Endothelial cell of umbilical vein (primary cell): Measurements from ENCODE around the gene COMMD10. TPM values are rescaled to one million over a fixed set of nuclear protein-coding genes. Genes with fewer than 3 reads are reported as not detected.

Experiments used
- BruUV-seq: library from RNA; stranded (reverse); fragments of 400-500 nt; replicated peaks from 2 replicates; lab custom pipeline; 2021; lab: Mats Ljungman, UMichigan
- CTCF ChIA-PET: fragments of 300-600, 350-600 bp; sonication (Branson Sonifier 250); formaldehyde crosslinking; loops from one replicate; lab custom pipeline; 2021; ENCODE audit warnings: antibody characterized with exemption, inconsistent platforms; lab: Charles Lee
- POLR2A ChIA-PET: fragments of 300-600, 350-600 bp; sonication (Branson Sonifier 250); formaldehyde crosslinking; loops from one replicate; lab custom pipeline; 2021; ENCODE audit warnings: antibody characterized with exemption, inconsistent platforms; lab: Charles Lee
- DNase-seq: peaks from one replicate; pipeline ENCODE4 v3.0.0-alpha.2; 2011; ENCODE audit warnings: low read depth, low spot score
- FAIRE-seq: peaks from 2 replicates; lab custom pipeline; 2011; peaks lifted over from hg19 to GRCh38; lab: Jason Lieb, UNC
- H2AFZ ChIP-seq: 2 replicates; pipeline ENCODE4 v1.6.0; 2012; ENCODE audit warnings: low read depth, low read length, control low read depth, inconsistent platforms
- H3K27ac ChIP-seq: 2 replicates; pipeline ENCODE4 v1.5.1; 2011; ENCODE audit warnings: low read depth, mild to moderate bottlenecking, control low read depth, low read length, moderate library complexity; ENCODE audit not compliant: insufficient read depth
- H3K27me3 ChIP-seq, 2 experiments: 2 replicates each; pipeline versions ENCODE4 v1.6.0 to v1.6.1; 2011; ENCODE audit warnings: low read length in 2 of 2, mixed read lengths in 1 of 2; ENCODE audit not compliant: control insufficient read depth in 2 of 2, insufficient read depth in 2 of 2
- H3K36me3 ChIP-seq, 2 experiments: 2 replicates in 1 of 2; 3 replicates in 1 of 2; pipeline ENCODE4 v1.5.1; 2011; ENCODE audit warnings: low read length in 2 of 2, mild to moderate bottlenecking in 1 of 2, moderate library complexity in 1 of 2; ENCODE audit not compliant: control insufficient read depth in 2 of 2, insufficient read depth in 2 of 2; ENCODE audit errors: extremely low read depth in 1 of 2
- H3K4me1 ChIP-seq: 3 replicates; pipeline ENCODE4 v1.5.1; 2011; ENCODE audit warnings: mild to moderate bottlenecking, low read length; ENCODE audit not compliant: control insufficient read depth, insufficient read depth; ENCODE audit errors: extremely low read depth
- H3K4me2 ChIP-seq: 2 replicates; pipeline ENCODE4 v1.6.1; 2011; ENCODE audit warnings: low read length, control low read depth, mixed read lengths; ENCODE audit not compliant: insufficient read depth
- H3K4me3 ChIP-seq, 3 experiments: fragments of 200-600 bp in 1 of 3; sonication (generic), shearing (Covaris generic) in 1 of 3; replicated peaks in 1 of 3; 2 replicates each; pipeline ENCODE4 v1.5.1; 2011 to 2016; ENCODE audit warnings: control low read depth in 3 of 3, low read length in 3 of 3, mild to moderate bottlenecking in 2 of 3, inconsistent platforms in 1 of 3, low read depth in 1 of 3, moderate library complexity in 1 of 3; ENCODE audit not compliant: insufficient read depth in 1 of 3
- H3K79me2 ChIP-seq: 2 replicates; pipeline ENCODE4 v1.6.0; 2012; ENCODE audit warnings: low read length, inconsistent platforms; ENCODE audit not compliant: control insufficient read depth, insufficient read depth
- H3K9ac ChIP-seq: replicated peaks from 2 replicates; pipeline ENCODE3; 2011; ENCODE audit warnings: low read length, control low read depth; ENCODE audit not compliant: insufficient read depth; ENCODE audit errors: extremely low read depth
- H3K9me1 ChIP-seq: replicated peaks from 3 replicates; pipeline ENCODE4 v1.6.0; 2011; ENCODE audit warnings: mild to moderate bottlenecking, low read length; ENCODE audit not compliant: control insufficient read depth, insufficient read depth; ENCODE audit errors: extremely low read depth
- H3K9me3 ChIP-seq: replicated peaks from 2 replicates; pipeline ENCODE4 v1.5.1; 2012; ENCODE audit warnings: low read length, inconsistent platforms; ENCODE audit not compliant: control insufficient read depth, insufficient read depth
- H4K20me1 ChIP-seq: replicated peaks from 2 replicates; pipeline ENCODE3; 2011; ENCODE audit warnings: mild to moderate bottlenecking, low read length; ENCODE audit not compliant: control insufficient read depth, insufficient read depth; ENCODE audit errors: extremely low read depth
- CTCF ChIP-seq, 2 donors: IDR thresholded peaks; 1 replicate in 1 of 2; 2 replicates in 1 of 2; pipeline ENCODE4 v1.5.1; 2011; ENCODE audit warnings: low read length in 2 of 2, mild to moderate bottlenecking in 2 of 2, moderate library complexity in 2 of 2, control low read depth in 1 of 2, inconsistent platforms in 1 of 2, low read depth in 1 of 2; ENCODE audit not compliant: insufficient read depth in 1 of 2; ENCODE audit errors: extremely low read depth in 1 of 2
- EZH2 ChIP-seq: IDR thresholded peaks from 2 replicates; pipeline ENCODE4 v1.6.1; 2012; ENCODE audit warnings: borderline replicate concordance, low read depth, mild to moderate bottlenecking, moderate library complexity, low read length, inconsistent platforms; ENCODE audit not compliant: severe bottlenecking
- FOS ChIP-seq: IDR thresholded peaks from 2 replicates; pipeline ENCODE4 v1.6.1; 2011; ENCODE audit warnings: mild to moderate bottlenecking, low read length, moderate library complexity, borderline replicate concordance; ENCODE audit not compliant: insufficient read depth
- GATA2 ChIP-seq: IDR thresholded peaks from 2 replicates; pipeline ENCODE4 v1.7.0; 2011; ENCODE audit warnings: low read depth, mild to moderate bottlenecking, moderate library complexity, mixed read lengths, low read length; ENCODE audit not compliant: insufficient read length, insufficient read depth
- JUN ChIP-seq: IDR thresholded peaks from 2 replicates; pipeline ENCODE4 v1.6.1; 2011; ENCODE audit warnings: borderline replicate concordance, low read depth; ENCODE audit not compliant: insufficient read length, insufficient read depth
- MYC ChIP-seq: IDR thresholded peaks from one replicate; pipeline ENCODE4 v1.6.1; 2011; ENCODE audit warnings: mild to moderate bottlenecking, low read depth, low read length
- POLR2A ChIP-seq: IDR thresholded peaks from 2 replicates; pipeline ENCODE4 v1.6.1; 2012; ENCODE audit warnings: low read depth, mild to moderate bottlenecking, control low read depth, low read length
- POLR2AphosphoS5 ChIP-seq: IDR thresholded peaks from 2 replicates; pipeline ENCODE4 v1.6.1; 2012; ENCODE audit warnings: low read depth, mild to moderate bottlenecking, control low read depth, low read length, moderate library complexity; ENCODE audit not compliant: insufficient read depth
- dilution Hi-C: fragments of 300-500 bp; cut with MboI; formaldehyde crosslinking; loops from one replicate; pipeline ENCODE4 v1.15.0; 2019; ENCODE audit warnings: low sequenced_read_pairs; ENCODE audit not compliant: extremely low pct_ligation_motif_present
- intact Hi-C: fragments of 100-400 bp; cut with micrococcal nuclease; formaldehyde crosslinking; loops from one replicate; pipeline ENCODE4 v1.10.0; 2022
- polyA plus RNA-seq, 4 experiments: library from polyadenylated mRNA; depleted of rRNA in 3 of 4; stranded (reverse) in 3 of 4; unstranded in 1 of 4; fragments of >200 nt; gene quantifications; 2 replicates each; pipeline versions ENCODE4 v1.2.1 to v1.2.3, GENCODE V29; 2011 to 2012; ENCODE audit warnings: missing spikeins in 1 of 4
- total RNA-seq: library from RNA; stranded (reverse); gene quantifications from 2 replicates; pipeline ENCODE4 v1.2.3, GENCODE V29; 2021
- TF ChIP-seq, protein P1 (sequence below): IDR thresholded peaks from 2 replicates; pipeline ENCODE4 v1.6.1; 2011; ENCODE audit not compliant: insufficient read depth, insufficient read length

The COMMD10 gene
- total and polyA plus RNA-seq, 2 donors (not counting 3 experiments of a cell fraction or from before 2014, with no cell fraction given) = 12.5 to 27.0 TPM

DNA sequence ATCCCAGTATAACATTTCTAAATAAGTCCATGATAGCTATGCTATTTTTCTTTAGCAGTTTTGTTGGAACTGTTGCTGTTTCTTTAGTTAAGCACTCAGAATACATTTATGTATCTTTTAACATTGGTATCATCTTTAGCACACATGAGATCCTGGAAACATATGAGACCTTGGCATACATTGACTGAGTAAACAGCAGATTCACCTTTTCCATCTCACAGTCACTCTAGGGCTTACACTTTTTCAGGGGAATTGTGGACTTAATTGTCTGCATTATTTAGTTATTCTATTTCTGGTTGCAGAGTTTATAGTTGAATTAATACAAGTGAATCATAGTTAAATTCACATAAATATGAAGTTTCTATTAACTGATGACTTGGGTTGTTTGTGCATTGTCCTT, 70.1 kb downstream of the COMMD10 start:
- FAIRE-seq (no peak), DNase-seq (no peak)
- CTCF ChIA-PET = no interaction called here
- H3K4me1 ChIP-seq = no peaks in the 10 kb centered on the region
- no peaks in the 10 kb centered on the region for H3K9me3 ChIP-seq
- no peak overlapping the region for H2AFZ ChIP-seq
- H3K9me1 ChIP-seq = no peaks in the 10 kb centered on the region
- TF ChIP-seq EZH2 = no peak
- TF ChIP-seq, protein P1, sequence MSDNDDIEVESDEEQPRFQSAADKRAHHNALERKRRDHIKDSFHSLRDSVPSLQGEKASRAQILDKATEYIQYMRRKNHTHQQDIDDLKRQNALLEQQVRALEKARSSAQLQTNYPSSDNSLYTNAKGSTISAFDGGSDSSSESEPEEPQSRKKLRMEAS = no peak
- TF ChIP-seq JUN = no peak
- TF ChIP-seq POLR2AphosphoS5 = no peak
- no peak for TF ChIP-seq CTCF (IDR thresholded peaks at IDR 0.05; ENCODE audit: extremely low read depth in 1 of 2, insufficient read depth in 1 of 2, low read depth in 1 of 2, low read length in 2 of 2)
- no peak for TF ChIP-seq MYC
- TF ChIP-seq FOS = no peak
- TF ChIP-seq GATA2 = no peak
- TF ChIP-seq POLR2A = no peak
- no peaks in the 10 kb centered on the region for H3K36me3 ChIP-seq
- dilution Hi-C loops (no loop called here), intact Hi-C loops (no loop called here)
- H3K27ac ChIP-seq = no peak overlapping the region
- H3K4me2 ChIP-seq = no peak overlapping the region
- BruUV-seq = no TSS peak
- H3K4me3 ChIP-seq = no peak overlapping the region
- POLR2A ChIA-PET = no interaction called here
- H3K27me3 ChIP-seq = no peaks in the 10 kb centered on the region
- H3K79me2 ChIP-seq = peaks cover 2% of the 10 kb centered on the region
- H3K9ac ChIP-seq = no peak overlapping the region
- no peaks in the 10 kb centered on the region for H4K20me1 ChIP-seq
